ENCODE measurements around the gene SLC6A6.
A peak's percentile ranks its signal among the peaks of the same experiment; 100 is the strongest.

DNA sequence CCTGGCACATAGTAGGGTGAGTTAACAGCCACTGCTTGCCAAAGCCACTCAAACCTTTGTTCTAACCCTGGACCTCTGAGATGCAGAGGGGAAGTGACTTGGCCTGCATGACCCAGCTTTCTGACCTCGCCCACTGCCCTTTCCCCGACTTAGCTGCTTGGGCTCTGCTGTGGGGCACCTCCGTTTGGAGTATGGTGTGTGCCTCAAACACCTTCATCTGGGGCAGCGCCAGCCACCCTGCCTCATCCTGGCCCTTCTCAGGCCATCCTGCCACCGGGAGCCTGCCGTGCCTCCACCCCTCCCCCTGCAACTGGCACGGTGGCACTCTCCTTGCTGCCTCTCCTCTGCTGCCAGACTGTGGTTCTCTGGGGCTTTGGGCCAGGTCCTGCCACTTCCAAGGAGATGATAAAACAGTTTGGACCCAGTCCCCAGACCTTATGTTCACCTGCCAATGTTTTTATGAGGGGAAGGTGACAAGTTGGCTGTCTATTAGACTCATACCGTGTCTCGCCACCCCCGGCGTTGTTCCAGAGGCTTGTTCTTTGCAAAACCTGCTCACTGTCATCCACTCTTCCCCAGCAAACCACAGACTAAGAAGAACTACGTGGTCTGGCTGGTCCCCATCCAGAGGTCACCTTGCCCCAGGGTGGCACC, 32.2 kb downstream of the SLC6A6 start:
- TF ChIP-seq, protein P1, sequence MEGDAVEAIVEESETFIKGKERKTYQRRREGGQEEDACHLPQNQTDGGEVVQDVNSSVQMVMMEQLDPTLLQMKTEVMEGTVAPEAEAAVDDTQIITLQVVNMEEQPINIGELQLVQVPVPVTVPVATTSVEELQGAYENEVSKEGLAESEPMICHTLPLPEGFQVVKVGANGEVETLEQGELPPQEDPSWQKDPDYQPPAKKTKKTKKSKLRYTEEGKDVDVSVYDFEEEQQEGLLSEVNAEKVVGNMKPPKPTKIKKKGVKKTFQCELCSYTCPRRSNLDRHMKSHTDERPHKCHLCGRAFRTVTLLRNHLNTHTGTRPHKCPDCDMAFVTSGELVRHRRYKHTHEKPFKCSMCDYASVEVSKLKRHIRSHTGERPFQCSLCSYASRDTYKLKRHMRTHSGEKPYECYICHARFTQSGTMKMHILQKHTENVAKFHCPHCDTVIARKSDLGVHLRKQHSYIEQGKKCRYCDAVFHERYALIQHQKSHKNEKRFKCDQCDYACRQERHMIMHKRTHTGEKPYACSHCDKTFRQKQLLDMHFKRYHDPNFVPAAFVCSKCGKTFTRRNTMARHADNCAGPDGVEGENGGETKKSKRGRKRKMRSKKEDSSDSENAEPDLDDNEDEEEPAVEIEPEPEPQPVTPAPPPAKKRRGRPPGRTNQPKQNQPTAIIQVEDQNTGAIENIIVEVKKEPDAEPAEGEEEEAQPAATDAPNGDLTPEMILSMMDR (IDR thresholded peaks at IDR 0.05) = no peak
- TF ChIP-seq EP300 (IDR thresholded peaks at IDR 0.05) (no peak), POLR2AphosphoS5 (IDR thresholded peaks at IDR 0.05) (peak in 1 of 3 donors; percentile 44), POLR2A (IDR thresholded peaks at IDR 0.05) (no peak)

Measured in stomach (tissue), 4 donors.